Activated CD4-positive, alpha-beta T cell treated with anti-CD3 and anti-CD28 coated beads for 48 hours (primary cell): ENCODE data around the gene ZNF254.
A peak's percentile ranks its signal among the peaks of the same experiment; 100 is the strongest.
"Not testable (repeated sequence)": the region's sequence is repeated elsewhere in the genome, so short reads cannot be mapped to it uniquely, and the experiment has no call there.

Source experiments
- DNase-seq: peaks from one replicate; pipeline ENCODE4 v3.0.0-alpha.2; 2020

The ZNF254 gene

GRCh38 chr19:24086974-24087595 is at the start of gene ZNF254:
ZNF254 (plus strand) TSS chr19:24087187; CDS start chr19:24087308, 121 bp downstream.
- peak; percentile 89 for DNase-seq

DNA sequence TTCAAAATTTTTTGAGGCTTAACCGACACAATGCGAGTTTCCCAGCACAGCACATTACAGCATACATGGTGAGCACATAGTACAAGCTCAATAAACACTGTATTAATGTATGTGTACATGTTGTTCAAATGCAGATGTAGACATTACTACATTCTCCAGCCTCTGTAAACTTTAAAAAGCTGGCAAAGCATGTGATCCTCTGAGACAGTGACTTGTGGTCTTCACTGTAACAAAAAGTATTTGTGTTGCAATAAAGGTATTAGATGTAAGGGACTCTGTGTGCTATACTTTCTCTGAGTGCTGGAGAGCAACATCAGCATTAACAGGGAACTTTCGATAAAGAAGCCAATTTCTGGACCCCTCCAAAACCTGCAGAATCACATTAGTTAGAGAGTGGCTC is 46.4 kb upstream of the ZNF254 start:
- DNase-seq, result no peak

DNA sequence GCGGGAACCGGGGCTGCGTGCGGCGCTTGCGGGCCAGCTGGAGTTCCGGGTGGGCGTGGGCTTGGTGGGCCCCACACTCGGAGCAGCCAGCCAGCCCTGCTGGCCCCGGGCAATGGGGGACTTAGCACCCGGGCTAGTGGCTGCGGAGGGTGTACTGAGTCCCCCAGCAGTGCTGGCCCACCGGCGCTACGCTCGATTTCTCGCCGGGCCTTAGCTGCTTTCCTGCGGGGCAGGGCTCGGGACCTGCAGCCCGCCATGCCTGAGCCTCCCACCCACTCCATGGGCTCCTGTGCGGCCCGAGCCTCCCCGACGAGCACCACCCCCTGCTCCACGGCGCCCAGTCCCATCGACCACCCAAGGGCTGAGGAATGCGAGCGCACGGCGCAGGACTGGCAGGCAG is 45.7 kb upstream of the ZNF254 start:
- DNase-seq, result not testable (repeated sequence)

GRCh38 chr19:24046550-24046949 is 40.4 kb upstream of the ZNF254 start:
- DNase-seq, result no peak

DNA sequence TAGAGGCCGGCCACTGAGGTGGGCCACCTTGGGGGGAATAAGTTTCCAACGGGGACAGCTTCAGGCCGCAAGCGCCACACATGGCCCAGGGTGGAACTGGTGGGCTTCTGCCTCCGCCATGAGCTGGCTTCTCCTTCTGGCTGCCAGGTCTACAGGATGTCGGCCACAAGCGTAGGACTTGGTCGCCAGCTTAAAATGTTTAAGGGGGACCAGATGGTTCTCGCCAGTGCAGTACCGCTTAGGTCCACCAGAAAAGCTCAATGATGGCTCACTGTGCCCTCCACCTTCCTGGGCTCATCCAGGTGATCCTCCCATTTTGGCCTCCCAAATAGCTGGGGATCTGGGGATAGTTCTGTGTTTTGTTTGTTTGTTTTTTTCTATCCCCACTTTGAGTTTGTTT is 38.7 kb upstream of the ZNF254 start:
- no peak for DNase-seq

DNA sequence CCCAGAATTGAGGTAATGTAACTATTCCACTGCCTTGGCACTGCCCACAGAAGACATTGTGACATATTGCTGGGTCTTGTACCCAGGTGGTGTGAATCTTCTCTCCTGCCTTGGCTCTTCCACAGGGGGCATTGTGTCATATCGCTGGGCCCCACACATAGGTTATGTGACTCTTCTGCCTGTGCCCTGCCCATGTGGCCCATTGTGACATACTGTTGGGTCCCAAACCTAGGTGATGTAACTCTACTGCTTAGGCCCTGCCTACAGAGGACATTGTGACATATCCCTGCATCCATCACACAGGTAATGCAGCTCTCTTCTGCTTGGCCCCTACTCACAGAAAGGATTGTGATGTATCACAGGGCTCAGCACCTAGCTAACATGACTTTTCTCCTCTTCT is 37.5 kb upstream of the ZNF254 start:
- no peak for DNase-seq

- DNase-seq, result no peak
These were observed 35.5 kb upstream of the ZNF254 start for GRCh38 chr19:24051516-24051915.

DNA sequence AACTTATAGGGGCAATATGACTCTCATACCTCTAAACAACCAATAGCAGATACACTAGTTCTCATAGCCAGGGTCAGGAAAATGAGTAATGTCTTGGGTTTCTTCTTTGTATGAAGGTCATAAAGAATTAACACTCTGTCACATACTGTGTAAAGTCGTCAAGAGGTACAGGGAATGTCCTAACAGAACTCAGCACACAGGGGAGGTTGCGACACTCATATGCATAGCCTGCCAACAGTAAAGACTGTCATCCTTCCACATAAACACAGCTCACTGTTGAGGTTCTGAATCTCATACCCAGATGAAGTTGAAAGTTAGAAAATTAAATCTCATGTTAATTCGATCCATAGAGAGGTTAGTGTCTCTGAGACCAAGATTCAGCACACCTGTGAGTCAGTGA is 34.2 kb upstream of the ZNF254 start:
- DNase-seq, result no peak

- DNase-seq, result no peak
These were observed 33.4 kb upstream of the ZNF254 start for GRCh38 chr19:24053601-24054000.

DNA sequence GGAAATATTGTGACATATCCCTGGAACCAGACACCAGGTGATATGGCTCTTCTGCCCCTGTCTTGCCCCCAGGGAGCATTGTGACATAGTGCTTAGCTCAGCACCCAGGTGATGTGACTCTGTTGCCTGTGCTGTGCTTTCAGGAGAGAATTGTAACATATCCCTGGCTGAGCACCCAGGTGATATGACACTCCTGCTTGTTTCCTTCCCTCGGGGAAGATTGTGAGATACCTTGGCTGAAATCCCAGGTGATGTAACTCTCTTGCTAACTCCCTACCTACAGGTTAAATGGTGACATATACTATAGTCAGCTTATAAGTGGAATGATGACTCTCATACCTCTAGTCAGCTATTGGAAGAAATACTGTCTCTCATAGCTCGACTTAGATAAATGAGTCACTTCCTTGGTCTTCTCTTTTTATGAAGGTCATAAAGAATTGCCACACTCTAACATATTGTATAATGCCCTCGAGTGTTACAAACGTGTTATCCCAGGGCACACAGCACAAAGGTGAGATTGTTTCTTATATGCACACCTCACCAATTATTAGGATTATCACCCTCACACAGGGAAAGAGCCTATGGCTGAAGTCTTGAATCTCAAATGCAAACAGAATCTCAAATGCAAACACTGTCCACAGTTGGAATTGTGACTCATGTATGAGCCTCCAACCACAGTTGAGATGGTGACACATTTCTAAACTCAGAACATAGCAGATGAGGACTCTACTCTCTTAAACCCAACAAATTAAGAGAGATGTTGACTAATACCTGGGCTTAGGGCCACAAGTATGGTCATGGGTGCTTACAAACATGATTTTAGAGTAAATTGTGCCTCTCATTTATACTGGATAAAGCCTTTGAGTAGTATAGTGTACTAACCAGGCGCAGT is 32.7 kb upstream of the ZNF254 start:
- peak; percentile 23 for DNase-seq

DNA sequence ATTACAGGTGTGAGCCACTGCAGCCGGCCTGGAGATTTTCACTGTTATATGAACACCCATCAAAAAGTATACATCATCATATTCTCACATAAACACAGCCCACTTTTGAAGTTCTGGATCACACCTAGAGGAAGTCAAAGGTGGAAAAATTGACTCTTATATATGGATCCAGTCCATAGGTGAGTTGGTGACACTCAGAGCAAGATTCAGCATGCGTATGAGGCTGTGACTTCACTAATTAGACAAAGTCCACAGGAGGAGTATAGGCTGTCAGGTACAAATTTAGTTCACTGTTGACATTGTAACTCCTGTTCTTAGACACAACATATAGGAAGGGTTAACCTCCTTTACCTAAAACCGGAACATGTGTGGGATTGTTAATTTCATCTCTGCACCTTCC is 31.4 kb upstream of the ZNF254 start:
- DNase-seq, result no peak

DNA sequence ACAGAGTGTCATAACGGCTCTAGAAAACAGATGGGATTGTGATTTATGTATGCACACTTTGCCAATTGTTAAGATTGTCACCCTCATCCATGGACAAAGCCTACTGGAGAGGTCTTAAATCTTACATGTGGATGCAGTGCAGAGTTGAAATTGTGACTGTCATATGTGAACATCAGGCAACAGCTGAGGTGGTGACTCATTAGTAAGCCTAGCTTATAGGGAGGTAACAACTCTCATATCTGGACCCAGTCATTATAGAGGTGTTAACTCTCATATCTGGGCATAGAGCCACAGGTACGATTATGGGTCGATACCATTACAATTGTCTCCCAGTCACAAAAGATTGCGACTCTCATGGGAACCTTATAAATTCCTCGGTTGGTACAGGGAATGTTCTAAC is 29.8 kb upstream of the ZNF254 start:
- no peak for DNase-seq

DNA sequence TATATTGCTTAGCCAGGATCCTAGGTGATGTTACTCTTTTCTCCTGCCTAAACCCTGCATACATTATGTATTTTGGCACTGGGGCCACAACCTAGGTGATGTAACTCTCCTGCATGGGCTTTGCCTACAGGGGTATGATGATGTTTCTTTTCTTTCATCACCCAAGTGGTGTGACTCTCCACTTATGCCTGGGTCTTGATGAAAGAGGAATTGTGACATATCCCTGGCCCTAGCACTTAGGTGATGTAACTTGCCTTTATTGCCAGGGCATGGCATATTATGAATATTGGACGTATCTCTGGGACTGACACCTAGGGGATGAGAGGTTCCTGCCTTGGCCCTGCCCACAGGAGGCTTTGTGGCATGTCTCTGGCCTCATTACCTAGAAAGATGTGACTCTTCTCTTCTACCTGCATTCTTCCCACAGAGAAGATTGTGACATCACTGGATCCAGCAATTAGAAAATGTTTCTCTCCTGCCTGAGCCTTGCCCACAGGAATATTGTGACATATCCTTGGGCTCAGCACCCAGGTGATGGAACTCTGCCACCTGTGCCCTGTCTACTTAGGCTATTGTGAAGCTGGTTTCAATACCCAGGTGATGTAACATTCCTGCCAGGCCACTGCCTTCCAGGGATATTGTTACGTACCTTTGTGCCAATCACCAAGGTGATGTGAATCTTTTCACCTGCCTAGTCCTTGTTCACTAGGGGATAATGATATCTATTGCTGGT is 27.3 kb upstream of the ZNF254 start:
- no peak for DNase-seq

DNA sequence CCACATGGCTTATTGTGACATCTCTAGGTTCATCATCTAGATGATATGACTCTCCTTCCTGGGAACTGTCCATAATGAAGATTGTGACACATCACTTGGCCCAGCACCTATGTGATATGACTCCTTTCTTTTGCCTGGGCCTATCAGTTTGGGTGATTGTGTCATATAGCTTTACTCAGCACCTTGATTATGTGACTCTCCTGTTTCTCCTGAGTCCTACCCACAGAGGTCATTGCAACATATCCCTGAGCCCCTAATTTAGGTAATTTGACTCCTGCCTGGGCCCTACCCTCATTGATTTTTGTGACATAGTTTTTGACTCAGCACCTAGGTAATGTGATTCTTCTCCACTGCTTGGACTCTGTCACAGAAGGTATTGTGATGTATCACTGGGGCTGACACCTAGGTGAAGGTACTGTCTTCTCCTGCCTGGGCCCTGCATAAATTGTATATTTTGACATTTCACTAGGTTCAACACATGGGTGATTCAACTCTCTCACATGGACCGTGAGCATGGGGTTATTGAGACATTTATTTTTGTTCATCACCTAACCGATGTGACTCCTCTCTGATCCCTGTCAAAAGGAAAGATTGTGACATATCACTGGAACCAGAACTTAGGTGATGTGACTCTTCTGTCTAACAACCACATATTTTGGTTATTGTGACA is 26.2 kb upstream of the ZNF254 start:
- DNase-seq, result no peak

GRCh38 chr19:24062190-24062589 is 24.8 kb upstream of the ZNF254 start:
- DNase-seq, result no peak

DNA sequence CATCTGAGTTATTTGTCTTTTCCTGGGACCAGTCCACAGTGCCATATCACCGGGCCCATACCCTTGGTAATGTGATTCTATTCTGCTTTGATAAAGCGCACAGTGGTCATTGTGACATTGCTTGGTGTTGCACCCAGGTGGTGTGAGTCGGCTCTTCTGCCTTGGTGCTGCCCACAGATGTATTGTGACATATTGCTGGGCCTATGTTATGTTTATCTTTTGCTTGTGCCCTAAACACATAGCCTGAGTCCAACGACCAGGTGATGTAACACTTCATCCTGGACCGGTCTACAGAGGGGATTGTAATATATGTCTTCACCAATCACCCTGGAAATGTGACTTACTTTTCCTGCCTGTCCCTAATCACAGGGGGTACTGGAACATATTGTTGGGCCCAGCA is 23.7 kb upstream of the ZNF254 start:
- DNase-seq, result no peak

GRCh38 chr19:24064175-24064574 is 22.8 kb upstream of the ZNF254 start:
- DNase-seq, result no peak

DNA sequence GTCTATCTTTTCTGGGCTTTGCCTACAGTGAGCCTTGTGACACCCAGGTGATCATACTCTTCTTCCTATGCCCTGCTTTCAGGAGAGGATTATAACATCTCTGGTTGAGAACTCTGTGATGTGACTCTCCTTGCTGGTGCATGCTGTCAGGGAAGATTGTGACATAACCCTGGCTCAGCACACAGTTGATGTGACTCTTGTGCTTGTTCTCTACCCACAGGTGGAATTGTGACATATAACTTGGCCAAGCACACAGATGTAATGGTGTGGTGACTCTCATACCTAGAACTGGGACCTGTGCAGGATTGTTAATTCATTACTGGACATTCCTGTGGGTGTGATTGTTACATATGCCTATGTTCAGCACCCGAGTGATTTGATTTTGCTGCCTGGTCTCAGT is 21.7 kb upstream of the ZNF254 start:
- no peak for DNase-seq

- DNase-seq, result no peak
These were observed 21.0 kb upstream of the ZNF254 start for GRCh38 chr19:24065865-24066604.

- DNase-seq, result no peak
These were observed 16.9 kb upstream of the ZNF254 start for GRCh38 chr19:24069905-24070657.

GRCh38 chr19:24071078-24071477 is 15.9 kb upstream of the ZNF254 start:
- DNase-seq, result no peak

DNA sequence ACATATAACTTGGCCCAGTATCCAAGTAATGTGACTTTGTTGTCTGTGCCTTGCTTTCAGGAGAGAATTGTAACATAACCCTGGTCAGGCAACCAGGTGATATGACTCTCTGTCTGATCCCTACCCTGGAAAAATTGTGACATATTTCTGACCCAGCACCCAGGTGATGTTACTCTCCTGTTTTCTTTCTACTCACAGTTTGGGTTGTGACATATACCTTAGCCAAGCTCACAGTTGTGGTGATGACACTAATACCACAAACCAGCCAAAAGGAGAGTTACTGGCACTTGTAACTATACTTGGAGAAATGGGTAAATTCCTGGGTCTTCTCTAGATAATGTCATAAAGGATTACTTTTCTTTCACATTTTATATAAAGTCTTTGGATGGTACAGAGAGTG is 14.3 kb upstream of the ZNF254 start:
- no peak for DNase-seq
